Mucosa of gallbladder (tissue), 1 donor: ENCODE results near the gene TSPAN9. TPM values are rescaled to one million over a fixed set of nuclear protein-coding genes. Genes with fewer than 3 reads are reported as not detected.
A peak's percentile ranks its signal among the peaks of the same experiment; 100 is the strongest.

Source experiments
- DNase-seq: peaks from one replicate; pipeline ENCODE4 v3.0.0-alpha.2; 2020; ENCODE audit warnings: low spot score
- total RNA-seq: library from RNA; stranded (reverse); gene quantifications from one replicate; pipeline ENCODE4 v1.2.1, GENCODE V29; 2021
- donor health status: DM: no; HTN: no; CAD: no.

The TSPAN9 gene
- total RNA-seq, 1 donor from 2014 or later: 38.7 TPM

DNA sequence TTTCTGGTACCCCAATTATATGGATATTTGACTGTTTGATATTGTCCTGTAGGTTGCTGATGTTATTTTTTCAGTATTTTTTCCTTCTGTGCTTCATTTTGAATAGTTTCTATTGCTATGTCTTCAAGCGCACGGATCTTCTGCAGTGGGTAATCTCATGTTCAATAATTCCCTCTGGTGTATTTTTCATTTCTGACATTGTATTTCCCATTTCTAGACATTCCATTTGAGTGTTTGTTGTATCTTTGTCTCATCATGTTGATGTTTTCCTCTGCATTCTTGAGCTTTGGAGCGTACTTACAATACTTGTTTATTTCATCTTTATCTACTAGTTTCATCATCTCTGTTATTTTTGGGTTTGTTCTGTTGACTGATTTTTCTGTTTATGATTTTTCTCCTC lies 22.0 kb downstream of the TSPAN9 start:
- no peak for DNase-seq

DNA sequence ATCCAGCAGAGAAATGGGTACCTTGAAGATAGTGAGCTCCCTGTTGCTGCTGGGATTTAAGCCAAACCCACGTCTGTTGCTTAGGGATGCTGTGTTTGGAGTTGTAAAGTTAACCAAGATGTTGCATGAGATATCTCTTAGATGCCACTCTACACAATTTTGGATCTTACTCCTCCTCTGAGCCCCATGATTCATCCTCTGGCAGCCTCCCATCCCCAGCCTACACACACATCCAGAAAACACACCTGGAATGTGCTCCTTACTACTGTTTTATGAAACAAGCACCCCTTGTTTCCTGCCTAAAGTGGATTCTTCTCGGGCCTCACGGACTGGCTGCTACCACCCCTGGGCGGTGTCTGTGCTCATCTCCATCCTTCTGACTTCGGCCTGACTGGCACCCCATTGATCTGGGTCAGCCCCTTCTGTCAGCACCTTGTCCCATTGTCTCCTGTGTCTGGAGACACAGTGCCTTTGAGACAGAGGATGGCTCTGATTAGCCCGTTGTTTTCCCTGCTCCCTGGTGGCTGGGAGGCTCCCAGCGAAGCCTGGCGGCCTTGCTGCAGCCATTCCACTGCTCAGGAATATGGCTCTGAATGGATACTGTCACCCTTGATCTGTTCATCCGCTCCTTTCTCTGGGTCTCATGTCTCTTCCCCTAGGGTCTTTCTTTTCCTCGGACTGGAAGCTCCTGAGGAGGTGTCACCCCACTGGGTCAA lies 24.3 kb downstream of the TSPAN9 start:
- DNase-seq: no peak

DNA sequence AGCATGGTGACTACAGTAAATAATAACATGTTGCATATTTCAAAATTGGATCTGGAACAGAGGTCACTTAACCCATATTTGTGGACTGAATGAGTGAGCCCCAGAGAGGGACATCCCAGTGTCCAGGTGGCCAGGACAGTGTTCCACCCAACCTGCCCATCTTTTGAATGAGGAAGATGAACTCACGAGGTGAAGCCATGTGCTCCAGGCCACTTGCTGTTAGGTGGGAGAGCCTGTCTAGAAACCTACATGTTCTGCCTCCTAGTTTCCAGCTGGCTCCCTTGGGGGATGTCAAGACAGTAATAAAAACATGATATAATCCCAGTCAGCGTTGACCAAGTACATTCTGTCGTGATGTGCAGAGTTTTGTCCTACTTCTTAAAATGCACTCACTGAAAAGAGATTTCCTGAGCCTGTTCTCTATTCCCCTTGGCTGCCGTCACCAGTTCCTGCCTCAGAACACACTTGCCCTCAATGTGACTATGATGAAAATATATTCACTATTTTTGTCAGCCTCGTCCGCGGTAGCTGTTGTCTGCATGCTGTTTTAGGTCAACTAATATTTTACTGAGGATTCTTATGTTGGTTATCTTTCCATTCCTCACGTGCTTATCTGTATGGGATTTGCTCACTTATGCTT lies 25.7 kb downstream of the TSPAN9 start:
- no peak for DNase-seq

DNA sequence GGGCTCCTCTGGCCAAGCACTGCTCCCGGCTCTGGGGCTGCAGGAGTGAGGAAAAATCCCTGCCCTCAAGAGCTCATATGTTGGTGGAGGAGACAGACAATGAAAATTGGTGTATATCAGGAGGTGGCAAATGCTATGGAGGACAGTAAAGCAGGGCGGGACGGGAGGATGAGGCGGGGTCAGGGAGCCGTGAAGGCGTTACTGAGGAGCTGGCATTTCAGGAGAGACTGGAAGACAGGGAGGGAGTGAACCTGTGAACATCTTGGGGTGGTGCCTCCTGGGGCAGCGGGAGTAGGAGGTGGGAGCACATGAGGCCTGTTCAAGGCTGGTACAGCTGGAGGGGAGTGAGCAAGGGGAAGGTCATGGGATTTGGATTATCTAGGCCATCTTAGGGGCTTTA lies 26.6 kb downstream of the TSPAN9 start:
- no peak for DNase-seq

DNA sequence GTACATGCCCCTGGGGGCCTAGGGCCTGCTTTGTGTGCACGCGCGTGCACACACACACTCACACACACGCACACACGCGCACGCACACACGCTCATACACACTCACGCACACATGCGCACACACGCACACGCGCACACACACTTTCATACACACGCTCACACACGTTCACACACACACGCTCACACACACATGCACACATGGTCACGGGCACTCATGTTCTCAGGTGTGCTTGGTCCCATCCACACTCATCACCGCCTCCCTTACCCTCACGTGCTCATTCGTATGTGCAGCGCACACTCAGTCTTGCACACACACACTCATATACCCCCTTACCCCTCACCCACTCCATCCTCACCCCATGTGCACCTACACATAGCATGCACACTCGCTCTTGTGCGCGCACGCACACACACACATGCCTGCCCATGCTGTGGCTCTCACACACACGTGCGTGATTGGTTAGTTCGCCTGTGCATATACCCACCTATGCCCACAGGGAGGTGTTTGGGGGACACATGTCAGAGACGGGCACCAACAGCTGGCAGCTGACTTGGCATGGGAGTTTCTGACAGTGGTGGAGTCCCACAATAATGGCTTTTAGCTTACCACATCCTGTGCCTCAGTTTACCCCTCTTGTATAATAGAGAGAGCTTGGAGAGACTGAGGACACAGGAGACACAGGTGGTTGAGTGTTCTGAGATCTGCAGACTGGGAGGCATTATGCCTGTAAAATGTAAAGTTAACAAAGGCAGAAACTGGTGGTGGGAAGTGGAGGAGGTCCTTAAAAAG lies 28.7 kb downstream of the TSPAN9 start:
- DNase-seq: no peak

GRCh38 chr12:3106579-3106978 lies 29.4 kb downstream of the TSPAN9 start:
- no peak for DNase-seq

DNA sequence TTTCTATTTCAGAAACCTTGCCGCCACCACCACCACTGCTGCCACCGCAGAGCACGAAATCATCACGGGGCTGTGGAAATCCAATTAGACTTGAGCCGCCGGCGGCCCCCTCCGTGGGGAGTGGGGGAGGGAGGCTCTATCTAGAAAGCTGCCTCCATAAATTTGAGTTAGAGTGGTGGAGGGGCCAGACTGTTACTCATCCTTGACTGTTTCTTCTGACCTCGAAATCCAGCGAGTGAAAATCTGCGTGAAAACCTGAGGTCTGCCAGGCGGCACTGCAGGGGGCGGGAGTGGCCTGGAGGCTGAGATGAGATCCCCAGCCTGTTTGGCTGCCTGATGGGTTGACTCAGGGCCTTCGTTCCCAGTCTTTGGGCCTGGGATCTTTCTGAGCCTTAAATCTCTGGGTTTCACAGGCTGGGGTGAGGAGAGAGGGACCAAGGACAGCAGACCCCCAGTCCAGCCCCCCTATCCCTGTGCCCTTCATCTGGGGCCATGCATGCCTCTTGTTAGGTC lies 29.9 kb downstream of the TSPAN9 start:
- DNase-seq: no peak

- no peak for DNase-seq
These were observed 30.8 kb downstream of the TSPAN9 start for GRCh38 chr12:3107954-3108353.

- no peak for DNase-seq
These were observed 33.4 kb downstream of the TSPAN9 start for GRCh38 chr12:3110578-3110977.

- DNase-seq: no peak
These were observed 36.6 kb downstream of the TSPAN9 start for GRCh38 chr12:3113671-3114325.

DNA sequence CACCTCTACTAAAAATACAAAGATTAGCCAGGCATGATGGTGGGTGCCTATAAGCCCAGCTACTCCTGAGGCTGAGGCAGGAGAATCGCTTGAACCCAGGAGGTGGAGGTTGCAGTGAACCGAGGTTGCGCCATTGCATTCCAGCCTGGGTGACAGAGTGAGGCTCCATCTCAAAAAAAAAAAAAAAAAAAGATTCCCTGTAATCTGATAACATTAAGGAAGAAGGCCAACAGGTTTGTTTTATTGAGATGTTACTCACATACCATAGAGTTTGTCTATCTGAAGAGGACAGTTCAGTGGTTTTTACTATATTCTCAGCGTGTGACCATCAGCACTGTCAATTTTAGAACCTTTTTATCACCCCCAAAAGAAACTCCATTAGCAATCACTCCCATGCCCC lies 37.5 kb downstream of the TSPAN9 start:
- no peak for DNase-seq

- no peak for DNase-seq
These were observed 37.9 kb downstream of the TSPAN9 start for GRCh38 chr12:3115078-3115477.

- no peak for DNase-seq
These were observed 39.1 kb downstream of the TSPAN9 start for GRCh38 chr12:3116106-3116844.

GRCh38 chr12:3117144-3117581 lies 40.0 kb downstream of the TSPAN9 start:
- DNase-seq: no peak

DNA sequence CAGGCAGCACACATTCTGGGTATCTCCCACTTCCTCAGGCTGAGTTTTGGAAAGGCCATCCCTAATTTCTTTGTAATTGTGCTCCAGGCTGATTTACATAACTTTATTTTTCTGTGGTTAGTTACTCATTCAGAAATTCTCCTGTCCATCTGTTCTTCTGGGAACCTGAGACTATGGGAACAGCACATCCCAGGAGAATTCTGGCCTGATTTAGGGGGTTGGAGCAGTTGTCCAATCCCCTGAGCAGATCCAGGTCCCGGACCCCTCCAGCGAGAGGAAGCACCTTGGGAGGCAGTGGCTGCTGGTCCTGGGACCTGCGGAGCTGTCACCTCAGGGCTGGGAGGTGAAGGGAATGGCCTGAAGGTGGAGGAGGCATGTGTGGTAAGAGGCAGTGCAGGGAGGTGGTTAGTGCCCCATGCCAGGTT lies 40.4 kb downstream of the TSPAN9 start:
- DNase-seq: no peak

DNA sequence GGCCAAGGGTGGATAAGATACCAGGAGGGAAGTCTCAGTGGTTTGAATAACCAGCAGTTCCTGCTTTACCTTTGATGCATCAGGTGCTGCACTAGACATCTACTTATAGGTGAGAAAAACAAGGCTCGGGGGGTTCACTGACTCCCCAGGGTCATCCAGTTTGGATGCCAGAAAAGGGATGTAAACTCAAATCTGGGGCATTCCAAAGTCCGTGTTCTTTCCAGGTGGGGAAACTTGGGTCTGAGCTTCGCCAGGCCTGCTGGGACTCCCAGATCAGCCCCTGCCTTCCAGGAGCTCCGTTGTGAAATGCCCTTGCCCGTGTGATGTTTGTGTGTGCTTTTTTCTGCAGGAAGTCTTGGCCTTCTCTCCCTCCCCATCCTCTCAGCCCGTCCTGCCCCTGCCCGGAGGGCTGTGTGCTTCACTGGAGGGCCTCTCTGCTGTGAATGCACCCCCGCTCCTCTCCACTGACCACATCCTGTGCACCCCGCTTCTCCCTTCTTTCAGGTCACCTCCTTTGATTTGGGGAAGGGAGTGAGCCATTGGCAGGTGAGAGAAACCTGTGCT lies 42.1 kb downstream of the TSPAN9 start:
- DNase-seq: no peak

DNA sequence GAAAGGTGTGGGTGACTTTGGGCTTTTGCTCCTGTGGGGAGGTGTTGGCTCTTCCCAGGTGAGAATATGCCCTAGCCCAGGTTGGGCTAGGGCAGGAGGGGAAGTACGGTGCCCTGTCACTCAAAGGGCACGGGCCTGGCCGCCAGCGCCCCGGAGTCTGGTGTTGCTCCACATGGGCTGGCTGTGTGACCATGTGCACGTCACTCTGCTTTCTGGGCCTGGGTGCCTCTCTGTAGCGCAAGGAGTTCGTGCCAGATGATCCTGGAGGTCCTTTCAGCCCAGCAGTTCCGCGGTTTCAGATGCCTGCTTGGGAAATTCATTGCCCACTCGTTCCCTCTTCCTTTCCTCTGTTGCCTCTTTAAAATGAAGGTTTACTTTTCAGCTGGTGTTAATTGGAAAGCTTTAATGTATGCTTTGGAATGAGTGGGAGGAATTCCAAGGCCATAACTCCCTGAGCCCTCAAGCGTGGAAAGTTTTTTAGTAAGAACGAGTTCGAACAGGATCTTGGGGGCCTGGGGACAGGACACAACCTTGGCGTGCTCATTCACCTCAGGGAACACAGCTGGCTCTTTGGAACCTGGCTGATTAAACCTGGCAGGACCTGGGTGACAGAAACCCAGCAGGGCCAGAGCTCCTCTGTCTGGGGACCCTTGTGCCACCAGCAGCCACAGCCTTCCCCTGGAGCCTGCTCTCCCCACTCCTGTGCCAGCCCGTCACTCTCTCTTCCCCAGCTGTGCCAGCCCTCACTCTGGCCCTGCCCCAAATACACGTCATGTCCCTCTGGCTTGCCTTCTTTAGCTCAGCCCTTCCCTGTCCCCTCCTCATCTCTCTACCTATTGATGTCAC lies 42.8 kb downstream of the TSPAN9 start:
- DNase-seq: no peak

GRCh38 chr12:3120701-3121100 lies 43.5 kb downstream of the TSPAN9 start:
- DNase-seq: no peak

DNA sequence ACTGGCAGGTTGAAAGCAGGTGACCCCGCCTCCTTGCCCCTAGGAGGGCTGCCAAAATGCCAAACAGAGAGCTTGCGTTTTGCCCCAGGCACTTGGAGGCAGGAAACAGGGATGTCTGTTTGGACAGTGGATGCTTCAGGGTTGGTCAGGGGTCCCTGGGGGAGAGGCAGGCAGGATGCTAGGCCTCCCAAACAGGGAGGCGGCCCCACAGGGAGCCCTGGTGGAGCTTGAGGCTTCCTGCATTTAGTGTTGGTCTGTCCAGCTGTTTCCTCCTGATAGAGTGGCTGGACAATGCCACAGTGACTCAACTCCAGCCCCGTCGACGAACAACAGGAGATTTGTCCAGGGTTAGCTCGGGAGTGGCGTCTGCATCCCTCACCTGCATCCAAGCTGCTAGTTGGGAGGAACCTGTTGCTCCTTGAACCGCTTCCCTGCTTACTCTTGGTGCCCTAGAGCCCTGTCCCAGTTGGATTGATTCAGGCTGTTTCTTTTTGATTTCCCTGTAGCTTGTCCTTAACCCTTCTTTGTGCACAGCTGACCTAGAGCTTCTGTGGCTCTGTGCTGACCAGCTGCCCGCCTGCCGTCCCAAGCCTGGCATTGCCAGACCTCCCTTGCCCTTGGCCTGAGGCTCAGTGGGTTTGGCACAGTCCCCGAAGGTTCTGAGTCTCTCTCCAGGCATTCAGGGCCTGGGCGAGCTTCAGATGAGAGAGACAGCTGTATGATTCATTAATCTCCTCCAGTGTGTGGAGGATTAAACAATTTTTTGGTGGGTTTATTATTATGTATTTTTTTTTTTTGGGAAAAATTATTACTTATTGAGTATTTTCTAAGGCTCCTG lies 45.9 kb downstream of the TSPAN9 start:
- peak; percentile 22 for DNase-seq
